GM23248 (cell line): Measurements from ENCODE around the gene LURAP1L. TPM values are rescaled to one million over a fixed set of nuclear protein-coding genes. Genes with fewer than 3 reads are reported as not detected.
"Not testable (repeated sequence)": the region's sequence is repeated elsewhere in the genome, so short reads cannot be mapped to it uniquely, and the experiment has no call there.

Experiments
- DNase-seq: peaks from one replicate; pipeline ENCODE4 v3.0.0-alpha.2; 2015
- H2AFZ ChIP-seq: fragments of 200-600 bp; sonication (generic); 2 replicates; pipeline ENCODE4 v1.6.1; 2016; ENCODE audit warnings: antibody characterized with exemption
- H3F3A ChIP-seq: fragments of 200-600 bp; sonication (generic); 2 replicates; pipeline ENCODE4 v1.6.1; 2016; ENCODE audit warnings: mild to moderate bottlenecking, antibody characterized with exemption, mixed run types; ENCODE audit not compliant: insufficient read depth
- H3K27ac ChIP-seq: fragments of 200-600 bp; sonication (generic); 2 replicates; pipeline ENCODE4 v1.5.1; 2016; ENCODE audit warnings: mild to moderate bottlenecking
- H3K27me3 ChIP-seq: fragments of 200-600 bp; sonication (generic); replicated peaks from 2 replicates; pipeline ENCODE4 v1.6.1; 2016; ENCODE audit warnings: mild to moderate bottlenecking; ENCODE audit not compliant: insufficient read depth
- H3K36me3 ChIP-seq: fragments of 200-600 bp; sonication (generic); 2 replicates; pipeline ENCODE4 v1.6.1; 2016; ENCODE audit warnings: low read depth, mild to moderate bottlenecking
- H3K4me1 ChIP-seq: fragments of 200-600 bp; sonication (generic); 2 replicates; pipeline ENCODE4 v1.6.1; 2016; ENCODE audit warnings: mild to moderate bottlenecking; ENCODE audit not compliant: insufficient read depth
- H3K4me2 ChIP-seq: fragments of 200-600 bp; sonication (generic); one replicate; pipeline ENCODE4 v1.6.1; 2016; ENCODE audit warnings: mild to moderate bottlenecking; ENCODE audit not compliant: unreplicated experiment
- H3K4me3 ChIP-seq: fragments of 200-600 bp; sonication (generic); 2 replicates; pipeline ENCODE4 v1.5.1; 2016; ENCODE audit warnings: mild to moderate bottlenecking
- H3K79me2 ChIP-seq: fragments of 200-600 bp; sonication (generic); 2 replicates; pipeline ENCODE4 v1.6.1; 2016; ENCODE audit warnings: mild to moderate bottlenecking; ENCODE audit not compliant: insufficient read depth
- H3K9ac ChIP-seq: fragments of 200-600 bp; sonication (generic); 2 replicates; pipeline ENCODE4 v1.6.1; 2016; ENCODE audit warnings: mild to moderate bottlenecking
- H3K9me2 ChIP-seq: fragments of 200-600 bp; sonication (generic); 2 replicates; pipeline ENCODE4 v1.6.1; 2016; ENCODE audit warnings: mixed run types, mild to moderate bottlenecking, moderate library complexity; ENCODE audit not compliant: insufficient read depth
- H3K9me3 ChIP-seq: fragments of 200-600 bp; sonication (generic); one replicate; pipeline ENCODE4 v1.6.1; 2017; ENCODE audit warnings: low read depth
- H4K20me1 ChIP-seq: fragments of 200-600 bp; sonication (generic); 2 replicates; pipeline ENCODE4 v1.6.0; 2016; ENCODE audit not compliant: insufficient read depth
- EZH2 ChIP-seq: fragments of 200-600 bp; sonication (generic); IDR thresholded peaks from 2 replicates; pipeline ENCODE4 v1.6.1; 2018; ENCODE audit warnings: antibody characterized with exemption, mild to moderate bottlenecking; ENCODE audit not compliant: insufficient read depth, poor library complexity, severe bottlenecking
- EZH2phosphoT487 ChIP-seq: fragments of 200-600 bp; sonication (generic); IDR thresholded peaks from 2 replicates; pipeline ENCODE4 v1.6.1; 2018; ENCODE audit warnings: antibody characterized with exemption, moderate library complexity, mild to moderate bottlenecking, low read depth; ENCODE audit not compliant: insufficient read depth
- WGBS, 2 experiments: methylation state at CpG; one replicate each; pipeline ENCODE4 v1.1.6; 2015 to 2017; ENCODE audit warnings: low lambda C conversion rate in 2 of 2, low coverage in 1 of 2; ENCODE audit errors: missing lambda C conversion rate in 2 of 2; 5-methylcytosine and 5-hydroxymethylcytosine counted together
- in situ Hi-C: fragments of 300-500 bp; cut with MboI; formaldehyde crosslinking; loops from 2 replicates; pipeline ENCODE4 v1.15.0; 2020
- polyA plus RNA-seq: library from polyadenylated mRNA; unstranded; fragments of >200 nt; fragmentation: Nextera tagmentation; extraction: Ambion mirVana; gene quantifications from 2 replicates; pipeline ENCODE4 v1.2.1, GENCODE V29; 2016
- small RNA-seq: library from RNA; depleted of rRNA; stranded (forward); fragments of <200 nt; gene quantifications from one replicate; pipeline ENCODE3, GENCODE V24; 2014; ENCODE audit warnings: low read depth, low replicate concordance
- total RNA-seq: library from RNA; depleted of rRNA; stranded (reverse); fragments of >200 nt; shearing (Covaris generic); gene quantifications from 2 replicates; pipeline ENCODE4 v1.2.3, GENCODE V29; 2014; rRNA removed

LURAP1L gene
- total and polyA plus RNA-seq, 2 experiments from 2014 or later: 16.2 to 26.8 TPM

DNA sequence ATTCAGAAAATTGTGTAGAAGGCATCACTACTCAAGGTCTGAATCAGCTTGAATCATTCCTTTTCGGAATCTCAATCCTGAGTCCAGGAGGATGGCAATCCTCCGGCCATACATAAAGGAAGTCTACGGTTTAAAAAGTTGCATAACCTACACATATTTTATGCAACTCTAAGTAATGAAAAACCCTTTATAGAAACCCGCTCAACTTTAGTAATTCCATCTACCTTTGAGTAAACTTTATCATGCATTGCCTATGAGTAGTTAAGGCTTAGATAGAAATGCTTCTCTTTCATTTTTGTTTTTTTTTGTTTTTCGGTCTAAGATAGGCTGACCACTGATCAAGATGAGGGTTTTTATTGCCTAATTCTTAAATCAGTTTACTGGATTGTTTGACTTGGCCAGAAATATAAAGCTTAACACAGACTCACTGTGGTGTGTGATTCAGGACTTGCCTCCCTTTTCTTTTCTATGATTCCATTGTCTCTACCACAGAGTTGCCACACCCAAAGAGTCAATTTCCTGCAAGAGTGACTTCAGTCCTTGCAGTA, 85.0 kb downstream of the LURAP1L start:
- Histone ChIP-seq H3K4me2 (peak overlapping the region; percentile 89), H2AFZ (peak overlapping the region; percentile 35), H3K9me3 (no peaks in the 10 kb centered on the region), H3K27me3 (no peaks in the 10 kb centered on the region), H3F3A (peaks cover 37% of the 10 kb centered on the region), H3K9me2 (no peaks in the 10 kb centered on the region), H3K36me3 (no peaks in the 10 kb centered on the region), H3K79me2 (no peaks in the 10 kb centered on the region), H3K4me1 (peaks cover 46% of the 10 kb centered on the region), H3K4me3 (peak overlapping the region; percentile 67), H3K27ac (peak overlapping the region; percentile 94), H4K20me1 (no peaks in the 10 kb centered on the region), H3K9ac (peak overlapping the region; percentile 70)
- in situ Hi-C loops: no loop called here
- 1% methylated on average over 5 of the region's 5 CpGs for WGBS, 2 experiments
- DNase-seq: peak; percentile 95
- 0 out of 2 replicates have a peak, but pooled peaks have one; percentile 55 for TF ChIP-seq EZH2phosphoT487
- no peak for TF ChIP-seq EZH2

DNA sequence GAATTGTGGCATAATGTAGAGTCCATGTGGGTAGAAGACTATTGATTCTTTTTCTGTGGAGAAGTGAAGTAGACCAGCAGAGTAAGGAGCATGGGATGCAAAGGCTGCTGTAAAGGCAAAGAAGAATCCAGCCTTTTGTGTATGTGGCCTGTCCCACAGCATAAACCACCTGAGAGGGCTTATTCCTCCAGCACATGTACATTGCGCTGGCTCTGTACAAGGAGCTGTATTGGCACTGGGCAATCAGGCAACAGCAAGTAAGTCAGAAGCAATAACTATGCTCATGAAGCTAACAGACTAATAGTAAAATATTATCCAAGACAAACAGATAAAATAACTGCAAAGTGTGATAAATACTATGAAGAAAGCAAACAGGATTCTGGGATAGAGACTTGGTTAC, 86.2 kb downstream of the LURAP1L start:
- no peaks in the 10 kb centered on the region for H4K20me1 ChIP-seq
- H3K79me2 ChIP-seq: no peaks in the 10 kb centered on the region
- H3K9me3 ChIP-seq: no peaks in the 10 kb centered on the region
- H3F3A ChIP-seq: peaks cover 37% of the 10 kb centered on the region
- peaks cover 46% of the 10 kb centered on the region for H3K4me1 ChIP-seq
- no peak for DNase-seq
- WGBS, 2 experiments: 96 to 100% methylated on average over 1 of the region's 1 CpG
- H3K4me3 ChIP-seq: no peak overlapping the region
- TF ChIP-seq EZH2phosphoT487: no peak
- TF ChIP-seq EZH2: no peak
- H3K9ac ChIP-seq: peak overlapping the region; percentile 70; the same call in 1 of the 2 replicates
- no peaks in the 10 kb centered on the region for H3K36me3 ChIP-seq
- H3K9me2 ChIP-seq: no peaks in the 10 kb centered on the region
- peak overlapping the region; percentile 50 for H2AFZ ChIP-seq
- no peak overlapping the region for H3K4me2 ChIP-seq
- peak overlapping the region; percentile 94 for H3K27ac ChIP-seq
- H3K27me3 ChIP-seq: no peaks in the 10 kb centered on the region
- in situ Hi-C loops: no loop called here

DNA sequence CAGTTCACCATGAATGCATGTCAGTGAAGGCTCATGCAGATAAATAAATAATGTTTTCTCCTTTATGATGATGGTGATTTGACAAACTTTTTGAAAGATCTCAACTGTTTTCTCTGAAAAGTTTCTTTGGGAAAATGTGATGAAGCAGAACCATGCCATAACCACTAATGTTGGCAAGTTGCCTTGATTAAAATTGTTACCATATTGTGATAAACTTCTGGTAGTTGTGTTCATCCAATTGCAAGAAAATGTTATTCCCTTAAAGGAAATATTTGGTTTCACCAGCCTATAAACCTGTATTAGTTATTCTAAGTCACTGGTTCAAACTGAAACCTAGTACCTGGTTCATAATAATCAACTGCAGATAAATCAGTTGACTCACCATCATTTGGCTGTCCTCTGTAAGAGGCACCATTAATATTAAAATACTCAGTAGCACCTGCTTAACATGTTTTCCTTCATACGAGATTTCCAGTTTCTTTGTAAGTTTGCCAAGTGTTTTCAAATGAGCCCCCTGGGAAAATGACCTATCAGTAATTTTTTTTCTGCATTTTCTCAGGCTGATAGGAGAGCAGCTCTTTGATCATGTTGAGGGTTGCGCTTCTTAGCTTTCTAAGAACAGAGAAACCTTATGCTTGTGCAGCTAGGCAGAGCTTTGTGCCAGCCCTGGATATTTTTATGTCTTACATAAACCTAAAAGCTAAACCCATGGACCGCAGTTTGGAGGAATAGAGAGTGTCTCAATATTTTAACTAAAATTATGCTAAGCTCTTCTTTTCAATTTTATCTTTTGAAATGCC, 88.0 kb downstream of the LURAP1L start:
- Histone ChIP-seq H3K4me1 (peaks cover 46% of the 10 kb centered on the region), H3K36me3 (no peaks in the 10 kb centered on the region), H2AFZ (no peak overlapping the region), H3K27me3 (no peaks in the 10 kb centered on the region), H3K9me3 (no peaks in the 10 kb centered on the region), H3K4me3 (peak overlapping the region; percentile 6; the same call in 1 of the 2 replicates), H3F3A (peaks cover 37% of the 10 kb centered on the region), H3K4me2 (peak overlapping the region; percentile 37), H3K9ac (no peak overlapping the region), H3K27ac (no peak overlapping the region), H3K9me2 (no peaks in the 10 kb centered on the region), H3K79me2 (no peaks in the 10 kb centered on the region), H4K20me1 (no peaks in the 10 kb centered on the region)
- WGBS, 2 experiments: 50 to 58% methylated on average over 3 of the region's 3 CpGs
- peak; percentile 49 for DNase-seq
- in situ Hi-C loops: no loop called here
- TF ChIP-seq EZH2phosphoT487 (no peak), EZH2 (no peak)

DNA sequence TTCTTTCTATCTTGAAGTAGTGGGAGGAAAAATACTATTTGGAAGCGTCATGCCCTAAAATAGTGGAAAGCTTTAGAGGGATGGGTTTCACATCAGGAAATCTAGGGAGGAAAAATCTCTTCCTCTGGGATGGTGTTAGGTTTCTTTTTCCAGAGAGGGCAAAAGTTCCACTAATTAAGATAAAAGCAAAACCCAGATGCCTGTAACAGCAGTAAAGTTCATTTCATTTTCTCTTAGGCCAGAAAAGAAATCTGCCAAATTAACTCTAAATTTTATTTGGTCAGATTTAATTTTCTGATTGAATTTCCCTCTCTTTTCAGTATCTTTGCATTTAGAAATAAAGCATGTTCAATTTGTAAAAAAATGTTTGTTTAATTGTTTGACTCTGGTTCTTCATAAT, 88.8 kb downstream of the LURAP1L start:
- TF ChIP-seq EZH2phosphoT487: no peak
- no peak for TF ChIP-seq EZH2
- Histone ChIP-seq H4K20me1 (no peaks in the 10 kb centered on the region), H3K4me3 (no peak overlapping the region), H3K9me3 (no peaks in the 10 kb centered on the region), H3K4me2 (no peak overlapping the region), H3K27ac (no peak overlapping the region), H2AFZ (no peak overlapping the region), H3K9ac (no peak overlapping the region), H3K9me2 (no peaks in the 10 kb centered on the region), H3K4me1 (peaks cover 45% of the 10 kb centered on the region), H3F3A (peaks cover 35% of the 10 kb centered on the region), H3K27me3 (no peaks in the 10 kb centered on the region), H3K36me3 (no peaks in the 10 kb centered on the region), H3K79me2 (no peaks in the 10 kb centered on the region)
- WGBS, 2 experiments: 93 to 98% methylated on average over 1 of the region's 1 CpG
- DNase-seq: no peak
- in situ Hi-C loops: no loop called here

DNA sequence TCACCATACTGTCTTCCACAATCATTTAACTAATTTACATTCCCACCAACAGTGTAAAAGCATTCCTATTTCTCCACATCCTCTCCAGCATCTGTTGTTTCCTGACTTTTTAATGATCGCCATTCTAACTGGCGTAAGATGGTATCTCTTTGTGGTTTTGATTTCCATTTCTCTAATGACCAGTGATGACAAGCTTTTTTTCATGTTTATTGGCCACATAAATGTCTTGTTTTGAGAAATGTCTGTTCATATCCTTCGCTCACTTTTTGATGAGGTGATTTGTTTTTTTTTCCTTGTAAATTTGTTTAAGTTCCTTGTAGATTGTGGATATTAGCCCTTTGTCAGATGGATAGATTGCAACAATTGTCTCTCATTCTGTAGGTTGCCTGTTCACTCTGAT, 90.6 kb downstream of the LURAP1L start:
- H3K27ac ChIP-seq, H2AFZ ChIP-seq, in situ Hi-C loops, H3K27me3 ChIP-seq, DNase-seq, H3K36me3 ChIP-seq, H3K9ac ChIP-seq, H3K79me2 ChIP-seq, H3K4me3 ChIP-seq, H3K9me2 ChIP-seq, H3K4me2 ChIP-seq, H3K9me3 ChIP-seq, H4K20me1 ChIP-seq: not testable (repeated sequence)
- Histone ChIP-seq H3F3A (peaks cover 17% of the 10 kb centered on the region), H3K4me1 (peaks cover 33% of the 10 kb centered on the region)
- 92 to 96% methylated on average over 3 of the region's 3 CpGs for WGBS, 2 experiments

Small RNA genes within 50 kb of the gene (small RNA-seq; reads per million reads assigned to genes)
- gene RN7SL849P: not detected

Other genes starting within 250 kb of the LURAP1L start
- gene TYRP1, start 81.6 kb upstream of the LURAP1L start, total RNA-seq: not detected in 2 replicates
- gene TYRP1, start 81.6 kb upstream of the LURAP1L start, polyA plus RNA-seq: not detected in 2 replicates